Right atrium auricular region (tissue), 2 donors: ENCODE measurements around the gene RASAL2. TPM values are rescaled to one million over a fixed set of nuclear protein-coding genes. Genes with fewer than 3 reads are reported as not detected.

ENCODE experiments used
- DNase-seq: peaks from one replicate; pipeline ENCODE4 v3.0.0-alpha.2; 2019; ENCODE audit warnings: low spot score
- H3K27ac ChIP-seq, 2 donors: fragments of 200-600 bp; sonication (generic); 1 replicate in 1 of 2; 2 replicates in 1 of 2; pipeline ENCODE4 v1.5.1; 2016 to 2019
- H3K27me3 ChIP-seq, 2 donors: fragments of 200-600 bp; sonication (generic); one replicate each; pipeline versions ENCODE4 v1.5.1 to v1.6.0; 2017 to 2019
- H3K36me3 ChIP-seq: fragments of 200-600 bp; sonication (generic); one replicate; pipeline ENCODE4 v1.5.1; 2016
- H3K4me1 ChIP-seq, 2 donors: fragments of 200-600 bp; sonication (generic); one replicate each; pipeline versions ENCODE4 v1.5.1 to v1.6.0; 2017 to 2019
- H3K4me3 ChIP-seq, 2 donors: fragments of 200-600 bp; sonication (generic); 1 replicate in 1 of 2; 2 replicates in 1 of 2; pipeline ENCODE4 v1.5.1; 2017 to 2019; ENCODE audit warnings: mild to moderate bottlenecking in 1 of 2, moderate library complexity in 1 of 2
- H3K9me3 ChIP-seq, 2 donors: fragments of 200-600 bp; sonication (generic); one replicate each; pipeline ENCODE4 v1.5.1; 2019
- CTCF ChIP-seq, 2 donors: fragments of 200-600 bp; sonication (generic); IDR thresholded peaks; one replicate each; pipeline ENCODE4 v1.5.1; 2019; ENCODE audit warnings: antibody characterized with exemption in 2 of 2
- total RNA-seq, 2 donors: library from RNA; depleted of rRNA; stranded (reverse); fragments of >200 nt; gene quantifications; one replicate each; pipeline ENCODE4 v1.1.0, GENCODE V29; 2016

RASAL2 gene
- total RNA-seq, 2 donors from 2014 or later: 34.1 to 44.7 TPM

- Histone ChIP-seq H3K4me1 (peaks cover 0 to 4% of the 10 kb centered on the region in 2 donors), H3K36me3 (no peaks in the 10 kb centered on the region), H3K27me3 (no peaks in the 10 kb centered on the region), H3K27ac (no peak overlapping the region), H3K4me3 (no peak overlapping the region), H3K9me3 (no peaks in the 10 kb centered on the region)
- DNase-seq: peak; percentile 54
- TF ChIP-seq CTCF (IDR thresholded peaks at IDR 0.05): no peak
These were observed 405.2 kb downstream of the RASAL2 start for GRCh38 chr1:178498896-178499675.

DNA sequence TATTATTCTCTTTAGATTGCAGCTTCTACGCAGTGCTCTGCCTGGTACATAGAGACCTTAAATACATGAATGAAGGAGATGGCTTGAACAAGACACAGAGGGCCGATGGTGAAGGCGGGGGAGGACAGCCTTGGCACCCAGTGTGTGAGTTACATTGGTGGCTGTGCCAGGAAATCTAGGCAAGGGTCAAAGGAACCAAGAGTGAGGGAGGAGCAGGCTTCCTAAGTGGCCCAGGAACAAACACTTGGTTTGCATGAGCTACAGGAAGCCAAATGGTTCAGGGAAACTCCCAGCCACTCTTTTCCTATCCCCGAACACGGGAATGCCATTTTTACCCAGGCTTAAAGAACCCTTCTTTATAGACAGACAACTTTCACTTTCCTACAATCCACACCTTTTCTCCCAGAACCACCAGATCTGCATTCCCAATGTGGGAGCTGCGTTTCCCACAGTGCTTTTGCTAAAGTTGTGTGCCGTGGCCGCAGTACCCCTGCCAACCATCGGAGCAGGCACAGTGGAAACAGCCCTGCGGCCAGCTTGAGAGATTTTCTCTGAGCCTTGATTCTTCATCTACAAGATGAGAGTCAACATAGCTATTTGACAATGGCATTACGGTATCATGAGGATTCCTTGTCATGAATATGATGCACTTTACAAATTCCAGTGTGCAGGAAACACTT is 406.3 kb downstream of the RASAL2 start:
- TF ChIP-seq CTCF (IDR thresholded peaks at IDR 0.05): peak in 1 of 2 donors; percentile 29
- Histone ChIP-seq H3K4me3 (no peak overlapping the region), H3K27ac (no peak overlapping the region), H3K36me3 (no peaks in the 10 kb centered on the region), H3K4me1 (peaks cover 0 to 4% of the 10 kb centered on the region in 2 donors), H3K9me3 (no peaks in the 10 kb centered on the region), H3K27me3 (no peaks in the 10 kb centered on the region)
- peak; percentile 43 for DNase-seq

- Histone ChIP-seq H3K4me1 (peaks cover 0 to 4% of the 10 kb centered on the region in 2 donors), H3K27me3 (no peaks in the 10 kb centered on the region), H3K36me3 (no peaks in the 10 kb centered on the region), H3K27ac (no peak overlapping the region), H3K9me3 (no peaks in the 10 kb centered on the region), H3K4me3 (no peak overlapping the region)
- TF ChIP-seq CTCF (IDR thresholded peaks at IDR 0.05): no peak
- DNase-seq: peak; percentile 26
These were observed 407.1 kb downstream of the RASAL2 start for GRCh38 chr1:178500936-178501554.

DNA sequence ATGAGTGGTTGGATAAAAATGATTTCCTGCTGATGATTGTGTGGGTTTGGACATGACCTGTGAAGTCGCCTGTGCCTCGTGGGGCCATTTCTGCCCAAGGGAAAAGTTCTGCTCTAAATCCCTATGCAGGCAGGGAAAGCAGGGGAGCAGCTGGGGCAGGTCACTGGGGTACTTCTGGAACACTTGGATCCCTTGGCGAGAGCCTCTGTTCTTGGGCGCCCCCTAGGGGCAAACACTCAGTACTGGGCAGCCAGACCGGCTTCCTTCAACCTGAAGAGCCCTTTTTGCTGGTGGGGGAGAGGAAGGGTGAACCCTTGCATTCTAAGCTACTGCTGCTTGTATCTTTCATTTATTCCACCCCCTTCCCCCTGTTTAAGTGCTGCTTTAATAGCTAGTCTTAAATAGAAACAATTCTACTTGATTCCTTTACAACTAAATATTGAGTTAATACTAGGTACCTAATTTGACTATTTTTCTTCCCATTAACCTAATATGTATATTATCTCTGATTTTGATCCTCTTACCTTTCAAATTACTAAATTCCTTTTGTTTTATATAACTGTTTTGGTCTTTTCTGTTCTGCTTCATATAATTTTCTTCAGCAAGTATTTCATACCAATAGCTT is 407.9 kb downstream of the RASAL2 start:
- Histone ChIP-seq H3K27me3 (no peaks in the 10 kb centered on the region), H3K27ac (no peak overlapping the region), H3K9me3 (no peaks in the 10 kb centered on the region), H3K4me1 (peaks cover 0 to 10% of the 10 kb centered on the region in 2 donors), H3K4me3 (no peak overlapping the region), H3K36me3 (no peaks in the 10 kb centered on the region)
- TF ChIP-seq CTCF (IDR thresholded peaks at IDR 0.05): peak; percentile 64 to 95
- peak; percentile 66 for DNase-seq

- Histone ChIP-seq H3K36me3 (no peaks in the 10 kb centered on the region), H3K27me3 (no peaks in the 10 kb centered on the region), H3K9me3 (no peaks in the 10 kb centered on the region), H3K4me1 (peaks cover 0 to 10% of the 10 kb centered on the region in 2 donors), H3K4me3 (no peak overlapping the region), H3K27ac (no peak overlapping the region)
- no peak for DNase-seq
- TF ChIP-seq CTCF (IDR thresholded peaks at IDR 0.05): no peak
These were observed 408.4 kb downstream of the RASAL2 start for GRCh38 chr1:178502330-178502714.
